ENCODE results near the gene HIC1.
A peak's percentile ranks its signal among the peaks of the same experiment; 100 is the strongest.

HIC1 gene

DNA sequence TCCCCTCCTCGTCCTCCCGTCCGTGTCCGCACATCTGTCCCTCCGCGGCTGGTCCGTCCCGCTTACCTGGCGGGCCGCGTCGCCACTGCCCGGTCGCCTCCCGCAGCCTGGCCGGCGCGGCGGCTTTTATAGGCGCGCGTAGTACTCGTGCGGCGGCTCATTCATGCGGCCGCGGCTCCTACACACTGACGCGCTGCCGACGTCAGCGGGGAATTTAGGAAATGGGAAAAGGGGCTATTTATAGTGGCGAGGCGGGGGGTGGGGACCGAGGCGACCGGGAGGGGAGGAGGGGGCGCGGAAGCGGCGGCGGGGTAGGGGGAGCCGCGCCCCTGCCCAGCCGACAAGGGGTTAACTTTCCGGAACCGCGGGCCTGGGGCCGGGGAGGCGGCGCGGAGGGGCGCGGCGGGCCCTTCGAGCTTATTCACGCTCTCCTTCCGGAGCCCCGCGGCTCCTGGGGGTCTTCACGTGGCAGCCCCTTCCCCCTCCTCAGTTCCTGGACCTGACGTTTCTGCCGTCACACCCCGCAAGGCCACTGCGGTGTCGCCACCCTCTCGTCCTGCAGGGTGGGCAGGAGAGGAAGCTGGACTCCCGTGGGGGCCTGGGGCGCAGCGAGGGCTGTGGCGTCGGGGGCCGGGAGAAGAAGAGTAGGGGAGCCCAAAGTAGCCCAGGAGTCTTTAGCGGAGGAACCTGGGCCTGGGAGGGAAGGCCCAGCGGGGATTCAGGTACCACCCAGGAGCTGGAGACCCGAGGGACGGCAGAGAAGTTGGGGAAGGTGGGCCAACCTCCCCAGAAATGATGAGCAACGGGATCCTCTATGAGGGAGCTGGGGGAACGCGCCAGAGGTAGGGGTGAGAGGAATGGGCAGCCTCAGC, 3.6 kb upstream of the HIC1 start:
- Histone ChIP-seq H3K27ac (ENCODE audit: low read depth, low read length) (no peak overlapping the region), H3K4ac (ENCODE audit: low read depth, low read length) (no peak overlapping the region), H3K4me2 (ENCODE audit: low read length) (no peak overlapping the region), H3K56ac (ENCODE audit: low read length) (no peak overlapping the region), H2BK5ac (ENCODE audit: low read length) (no peak overlapping the region), H2BK15ac (replicated peaks; ENCODE audit: low read depth) (no peak overlapping the region), H3K79me2 (ENCODE audit: control insufficient read depth, insufficient read depth, low read length) (no peaks in the 10 kb centered on the region), H3K36me3 (ENCODE audit: control insufficient read depth, insufficient read depth, low read length) (no peaks in the 10 kb centered on the region), H2AK5ac (ENCODE audit: low read length) (no peak overlapping the region), H2BK120ac (ENCODE audit: low read depth, low read length) (no peak overlapping the region), H3K9ac (ENCODE audit: low read length) (no peak overlapping the region), H4K5ac (ENCODE audit: low read length) (no peak overlapping the region), H4K8ac (ENCODE audit: low read depth, low read length) (no peak overlapping the region), H3K4me1 (ENCODE audit: control insufficient read depth, low read depth, low read length) (peaks cover 3% of the 10 kb centered on the region), H3K4me3 (ENCODE audit: low read length) (no peak overlapping the region), H3K18ac (ENCODE audit: low read length) (no peak overlapping the region), H3K23ac (ENCODE audit: low read length) (no peak overlapping the region), H3K27me3 (ENCODE audit: insufficient read depth, low read length, poor library complexity) (peaks cover 38% of the 10 kb centered on the region), H3K79me1 (ENCODE audit: low read length) (no peaks in the 10 kb centered on the region)
- DNase-seq = no peak
- WGBS (ENCODE audit: extremely low coverage, insufficient coverage, low lambda C conversion rate) = no CpG with 5 or more reads among the region's 81 CpGs

DNA sequence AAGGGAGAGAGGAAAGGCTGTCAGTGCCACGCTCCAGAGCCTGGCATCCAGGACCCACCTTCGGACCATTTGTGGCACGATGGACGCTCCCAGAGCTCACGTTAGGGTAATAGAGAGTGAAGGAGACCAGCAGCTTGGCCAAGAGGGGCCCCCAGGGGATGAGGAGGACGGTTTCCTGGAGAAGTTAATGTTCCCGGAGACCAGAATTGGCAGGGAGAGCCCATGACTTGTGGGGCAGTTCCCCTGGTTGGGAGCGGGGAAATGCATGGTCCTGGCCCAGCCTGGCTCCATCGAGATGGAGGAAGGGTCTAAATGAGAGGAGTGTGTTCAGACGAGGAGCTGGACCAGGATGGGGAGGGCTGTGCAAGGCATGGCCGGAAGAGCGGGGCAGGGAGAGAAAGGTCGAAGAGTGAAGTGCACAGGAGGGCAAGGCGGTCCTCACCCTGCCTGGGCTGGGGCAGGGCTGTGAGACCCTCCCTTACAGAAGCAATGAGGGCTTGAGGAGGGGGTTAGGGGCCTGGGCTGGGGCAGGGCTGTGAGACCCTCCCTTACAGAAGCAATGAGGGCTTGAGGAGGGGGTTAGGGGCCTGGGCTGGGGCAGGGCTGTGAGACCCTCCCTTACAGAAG, 2.9 kb upstream of the HIC1 start:
- Histone ChIP-seq H3K18ac (ENCODE audit: low read length) (no peak overlapping the region), H2BK120ac (ENCODE audit: low read depth, low read length) (no peak overlapping the region), H3K4me2 (ENCODE audit: low read length) (no peak overlapping the region), H3K56ac (ENCODE audit: low read length) (no peak overlapping the region), H3K27ac (ENCODE audit: low read depth, low read length) (no peak overlapping the region), H4K8ac (ENCODE audit: low read depth, low read length) (no peak overlapping the region), H3K4me3 (ENCODE audit: low read length) (no peak overlapping the region), H3K23ac (ENCODE audit: low read length) (no peak overlapping the region), H3K79me2 (ENCODE audit: control insufficient read depth, insufficient read depth, low read length) (no peaks in the 10 kb centered on the region), H3K79me1 (ENCODE audit: low read length) (no peaks in the 10 kb centered on the region), H3K27me3 (ENCODE audit: insufficient read depth, low read length, poor library complexity) (peaks cover 41% of the 10 kb centered on the region), H2BK5ac (ENCODE audit: low read length) (no peak overlapping the region), H2BK15ac (replicated peaks; ENCODE audit: low read depth) (no peak overlapping the region), H3K9ac (ENCODE audit: low read length) (no peak overlapping the region), H2AK5ac (ENCODE audit: low read length) (no peak overlapping the region), H4K5ac (ENCODE audit: low read length) (no peak overlapping the region), H3K36me3 (ENCODE audit: control insufficient read depth, insufficient read depth, low read length) (no peaks in the 10 kb centered on the region), H3K4me1 (ENCODE audit: control insufficient read depth, low read depth, low read length) (peaks cover 3% of the 10 kb centered on the region), H3K4ac (ENCODE audit: low read depth, low read length) (no peak overlapping the region)
- DNase-seq = no peak
- WGBS (ENCODE audit: extremely low coverage, insufficient coverage, low lambda C conversion rate) = no CpG with 5 or more reads among the region's 14 CpGs

DNA sequence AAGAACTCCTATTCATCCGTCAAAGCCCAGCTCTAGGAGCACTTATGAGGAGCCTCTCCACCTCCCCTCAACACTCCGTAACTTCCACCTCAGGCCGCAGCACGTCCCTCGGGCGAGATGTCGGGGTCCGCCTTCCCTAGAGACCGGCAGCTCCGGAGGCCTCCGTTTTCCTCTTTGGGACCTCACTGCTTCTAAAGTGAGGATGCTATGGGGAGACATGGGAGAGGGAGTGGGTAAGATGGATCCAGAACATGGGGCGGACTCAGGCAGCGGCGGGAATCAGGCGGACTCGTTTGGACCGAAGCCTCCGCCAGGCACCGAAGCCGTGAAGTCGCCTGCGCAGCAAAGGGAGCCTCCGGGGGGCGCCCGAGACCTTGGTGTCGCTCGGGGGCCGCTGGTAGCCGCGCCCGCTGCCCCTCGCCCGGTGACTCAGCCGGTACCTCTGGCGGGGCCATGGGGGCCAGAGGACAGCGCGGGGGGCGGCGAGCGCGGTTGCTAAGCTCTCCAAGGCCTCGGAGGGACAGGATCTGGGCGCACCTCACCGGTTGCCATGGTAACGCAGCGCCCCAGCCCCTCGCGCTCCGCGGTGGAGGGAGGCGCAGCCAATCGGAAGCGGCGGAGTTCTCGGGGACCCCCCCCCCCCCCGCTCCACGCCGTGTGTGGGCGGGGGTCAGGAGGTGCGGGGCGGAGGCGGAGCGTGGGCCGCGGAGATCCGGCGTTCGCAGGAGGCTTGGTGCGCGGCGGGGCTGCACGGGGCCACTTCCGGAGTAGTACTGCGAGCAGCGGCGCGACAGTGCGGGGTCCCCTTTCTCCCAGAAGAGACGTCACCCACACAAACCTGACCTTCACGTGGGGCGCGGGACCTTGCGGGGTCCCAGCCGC, 1.3 kb upstream of the HIC1 start:
- Histone ChIP-seq H3K27me3 (ENCODE audit: insufficient read depth, low read length, poor library complexity) (peaks cover 53% of the 10 kb centered on the region), H3K27ac (ENCODE audit: low read depth, low read length) (no peak overlapping the region)
- peak; percentile 76 for DNase-seq

DNA sequence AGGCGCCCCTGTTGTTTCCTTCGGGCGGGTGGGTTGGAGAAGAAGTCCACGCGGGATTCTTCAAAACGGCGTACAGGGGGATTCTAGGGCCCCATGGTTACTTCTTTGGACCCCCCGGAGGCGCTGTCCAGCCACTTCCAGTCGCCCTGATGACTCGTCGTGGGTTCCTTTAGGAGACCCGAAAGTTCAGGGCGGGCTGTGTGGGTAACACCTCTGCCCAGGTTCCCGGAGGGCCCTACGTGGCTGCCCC, 716 bp upstream of the HIC1 start:
- H2AK5ac ChIP-seq (ENCODE audit: low read length) = no peak overlapping the region
- no peak overlapping the region for H2BK120ac ChIP-seq (ENCODE audit: low read depth, low read length)
- H4K8ac ChIP-seq (ENCODE audit: low read depth, low read length) = no peak overlapping the region
- no peak overlapping the region for H3K4ac ChIP-seq (ENCODE audit: low read depth, low read length)
- H3K36me3 ChIP-seq (ENCODE audit: control insufficient read depth, insufficient read depth, low read length) = no peaks in the 10 kb centered on the region
- no peak overlapping the region for H2BK15ac ChIP-seq (replicated peaks; ENCODE audit: low read depth)
- no peak overlapping the region for H2BK5ac ChIP-seq (ENCODE audit: low read length)
- no peaks in the 10 kb centered on the region for H3K79me1 ChIP-seq (ENCODE audit: low read length)
- no peak overlapping the region for H4K5ac ChIP-seq (ENCODE audit: low read length)
- WGBS (ENCODE audit: extremely low coverage, insufficient coverage, low lambda C conversion rate) = no CpG with 5 or more reads among the region's 16 CpGs
- no peaks in the 10 kb centered on the region for H3K79me2 ChIP-seq (ENCODE audit: control insufficient read depth, insufficient read depth, low read length)
- peaks cover 53% of the 10 kb centered on the region for H3K27me3 ChIP-seq (ENCODE audit: insufficient read depth, low read length, poor library complexity)
- H3K4me2 ChIP-seq (ENCODE audit: low read length) = no peak overlapping the region
- no peak overlapping the region for H3K9ac ChIP-seq (ENCODE audit: low read length)
- no peak overlapping the region for H3K4me3 ChIP-seq (ENCODE audit: low read length)
- no peak overlapping the region for H3K18ac ChIP-seq (ENCODE audit: low read length)
- H3K56ac ChIP-seq (ENCODE audit: low read length) = no peak overlapping the region
- no peak for DNase-seq
- H3K23ac ChIP-seq (ENCODE audit: low read length) = no peak overlapping the region
- H3K4me1 ChIP-seq (ENCODE audit: control insufficient read depth, low read depth, low read length) = no peaks in the 10 kb centered on the region
- no peak overlapping the region for H3K27ac ChIP-seq (ENCODE audit: low read depth, low read length)

More for the DNA sequence above, 1.3 kb upstream of the HIC1 start:
- H2AK5ac ChIP-seq (ENCODE audit: low read length) = no peak overlapping the region
- no peak overlapping the region for H3K9ac ChIP-seq (ENCODE audit: low read length)
- no peaks in the 10 kb centered on the region for H3K36me3 ChIP-seq (ENCODE audit: control insufficient read depth, insufficient read depth, low read length)
- H4K5ac ChIP-seq (ENCODE audit: low read length) = no peak overlapping the region
- WGBS (ENCODE audit: extremely low coverage, insufficient coverage, low lambda C conversion rate) = no CpG with 5 or more reads among the region's 84 CpGs
- H3K18ac ChIP-seq (ENCODE audit: low read length) = no peak overlapping the region
- no peak overlapping the region for H2BK15ac ChIP-seq (replicated peaks; ENCODE audit: low read depth)
- H3K4me1 ChIP-seq (ENCODE audit: control insufficient read depth, low read depth, low read length) = peaks cover 2% of the 10 kb centered on the region
- no peak overlapping the region for H2BK120ac ChIP-seq (ENCODE audit: low read depth, low read length)
- no peaks in the 10 kb centered on the region for H3K79me2 ChIP-seq (ENCODE audit: control insufficient read depth, insufficient read depth, low read length)
- no peak overlapping the region for H4K8ac ChIP-seq (ENCODE audit: low read depth, low read length)
- no peak overlapping the region for H3K56ac ChIP-seq (ENCODE audit: low read length)
- no peaks in the 10 kb centered on the region for H3K79me1 ChIP-seq (ENCODE audit: low read length)
- H2BK5ac ChIP-seq (ENCODE audit: low read length) = no peak overlapping the region
- no peak overlapping the region for H3K4me3 ChIP-seq (ENCODE audit: low read length)
- no peak overlapping the region for H3K23ac ChIP-seq (ENCODE audit: low read length)
- H3K4ac ChIP-seq (ENCODE audit: low read depth, low read length) = no peak overlapping the region
- H3K4me2 ChIP-seq (ENCODE audit: low read length) = peak overlapping the region; percentile 34

DNA sequence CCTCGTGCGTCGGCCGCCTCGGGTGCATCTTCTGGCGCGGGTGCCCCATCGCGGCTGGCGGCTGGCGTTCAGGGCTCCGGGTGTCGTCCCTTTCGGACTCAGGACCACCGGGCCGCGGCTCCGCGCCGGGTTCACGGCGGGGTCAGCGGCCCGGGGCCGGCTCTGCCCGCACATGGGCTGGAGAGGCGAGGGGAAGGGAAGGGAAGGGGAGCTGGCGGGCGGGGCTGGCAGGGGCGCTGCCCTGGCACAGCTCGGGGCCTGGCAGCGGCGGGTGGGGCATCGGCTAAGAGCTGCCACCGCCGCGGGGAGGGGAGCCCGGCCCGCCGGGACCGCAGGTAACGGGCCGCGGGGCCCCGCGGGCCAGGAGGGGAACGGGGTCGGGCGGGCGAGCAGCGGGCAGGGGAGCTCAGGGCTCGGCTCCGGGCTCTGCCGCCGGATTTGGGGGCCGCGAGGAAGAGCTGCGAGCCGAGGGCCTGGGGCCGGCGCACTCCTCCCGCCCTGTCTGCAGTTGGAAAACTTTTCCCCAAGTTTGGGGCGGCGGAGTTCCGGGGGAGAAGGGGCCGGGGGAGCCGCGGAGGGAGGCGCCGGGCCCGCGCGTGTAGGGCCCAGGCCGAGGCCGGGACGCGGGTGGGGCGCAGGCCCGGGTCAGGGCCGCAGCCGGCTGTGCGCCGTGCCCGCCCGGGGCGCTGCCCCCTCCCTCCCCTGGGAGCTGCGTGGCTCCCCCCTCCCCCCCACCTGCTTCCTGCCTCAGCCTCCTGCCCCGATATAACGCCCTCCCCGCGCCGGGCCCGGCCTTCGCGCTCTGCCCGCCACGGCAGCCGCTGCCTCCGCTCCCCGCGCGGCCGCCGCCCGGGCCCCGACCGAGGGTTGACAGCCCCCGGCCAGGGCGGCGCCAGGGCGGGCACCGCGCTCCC, 646 bp downstream of the HIC1 start:
- no peak overlapping the region for H3K9ac ChIP-seq (ENCODE audit: low read length)
- H3K79me2 ChIP-seq (ENCODE audit: control insufficient read depth, insufficient read depth, low read length) = no peaks in the 10 kb centered on the region
- H3K4me1 ChIP-seq (ENCODE audit: control insufficient read depth, low read depth, low read length) = no peaks in the 10 kb centered on the region
- peak overlapping the region; percentile 8 for H3K18ac ChIP-seq (ENCODE audit: low read length)
- no peak overlapping the region for H2BK5ac ChIP-seq (ENCODE audit: low read length)
- no peaks in the 10 kb centered on the region for H3K79me1 ChIP-seq (ENCODE audit: low read length)
- H4K8ac ChIP-seq (ENCODE audit: low read depth, low read length) = no peak overlapping the region
- peaks cover 52% of the 10 kb centered on the region for H3K27me3 ChIP-seq (ENCODE audit: insufficient read depth, low read length, poor library complexity)
- H3K56ac ChIP-seq (ENCODE audit: low read length) = no peak overlapping the region
- no CpG with 5 or more reads among the region's 113 CpGs for WGBS (ENCODE audit: extremely low coverage, insufficient coverage, low lambda C conversion rate)
- H3K4me2 ChIP-seq (ENCODE audit: low read length) = peak overlapping the region; percentile 44
- H4K5ac ChIP-seq (ENCODE audit: low read length) = no peak overlapping the region
- H2BK120ac ChIP-seq (ENCODE audit: low read depth, low read length) = no peak overlapping the region
- no peak overlapping the region for H3K23ac ChIP-seq (ENCODE audit: low read length)
- H3K27ac ChIP-seq (ENCODE audit: low read depth, low read length) = no peak overlapping the region
- no peak for DNase-seq
- no peaks in the 10 kb centered on the region for H3K36me3 ChIP-seq (ENCODE audit: control insufficient read depth, insufficient read depth, low read length)
- H2BK15ac ChIP-seq (replicated peaks; ENCODE audit: low read depth) = no peak overlapping the region
- no peak overlapping the region for H3K4ac ChIP-seq (ENCODE audit: low read depth, low read length)
- no peak overlapping the region for H2AK5ac ChIP-seq (ENCODE audit: low read length)
- no peak overlapping the region for H3K4me3 ChIP-seq (ENCODE audit: low read length)

Data from mesendoderm (in vitro differentiated cells).